GM12875 (cell line): ENCODE data around the gene VSTM4.

Source experiments
- H3K4me3 ChIP-seq: one replicate; pipeline ENCODE4 v1.5.1; 2011; ENCODE audit warnings: low read depth, low read length, control low read depth
- TF ChIP-seq, protein P1 (sequence below): IDR thresholded peaks from 2 replicates; pipeline ENCODE4 v1.5.1; 2011; ENCODE audit warnings: low read depth, mild to moderate bottlenecking, control low read depth, inconsistent platforms, low read length, moderate library complexity, borderline replicate concordance; ENCODE audit not compliant: insufficient read depth

The VSTM4 gene

DNA sequence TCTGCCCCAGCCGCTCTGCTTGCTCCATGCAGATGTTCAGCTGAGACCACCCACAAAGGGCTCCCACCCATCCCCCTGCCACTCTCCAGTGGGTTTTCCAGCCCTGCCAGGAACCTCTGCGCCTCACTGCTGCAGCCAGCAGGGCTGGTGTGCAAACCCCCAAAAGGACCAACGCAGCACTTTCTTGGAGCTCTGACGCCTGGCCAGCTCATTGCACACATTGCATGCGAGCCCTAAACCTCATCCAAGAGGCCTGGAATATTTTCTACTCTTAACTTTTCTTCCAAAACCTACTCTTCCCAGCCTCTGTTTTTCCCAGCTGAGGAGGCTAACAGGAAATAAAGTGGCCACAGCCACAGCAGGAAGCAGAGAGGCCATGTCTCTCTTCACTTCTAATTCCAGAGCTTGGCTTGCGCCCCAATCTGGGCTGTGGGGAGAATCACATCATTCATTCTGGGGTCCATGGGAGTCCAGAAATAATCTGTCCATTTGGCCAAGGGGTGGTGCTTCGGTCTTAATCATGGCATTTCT is 23.1 kb upstream of the VSTM4 start:
- TF ChIP-seq, protein P1, sequence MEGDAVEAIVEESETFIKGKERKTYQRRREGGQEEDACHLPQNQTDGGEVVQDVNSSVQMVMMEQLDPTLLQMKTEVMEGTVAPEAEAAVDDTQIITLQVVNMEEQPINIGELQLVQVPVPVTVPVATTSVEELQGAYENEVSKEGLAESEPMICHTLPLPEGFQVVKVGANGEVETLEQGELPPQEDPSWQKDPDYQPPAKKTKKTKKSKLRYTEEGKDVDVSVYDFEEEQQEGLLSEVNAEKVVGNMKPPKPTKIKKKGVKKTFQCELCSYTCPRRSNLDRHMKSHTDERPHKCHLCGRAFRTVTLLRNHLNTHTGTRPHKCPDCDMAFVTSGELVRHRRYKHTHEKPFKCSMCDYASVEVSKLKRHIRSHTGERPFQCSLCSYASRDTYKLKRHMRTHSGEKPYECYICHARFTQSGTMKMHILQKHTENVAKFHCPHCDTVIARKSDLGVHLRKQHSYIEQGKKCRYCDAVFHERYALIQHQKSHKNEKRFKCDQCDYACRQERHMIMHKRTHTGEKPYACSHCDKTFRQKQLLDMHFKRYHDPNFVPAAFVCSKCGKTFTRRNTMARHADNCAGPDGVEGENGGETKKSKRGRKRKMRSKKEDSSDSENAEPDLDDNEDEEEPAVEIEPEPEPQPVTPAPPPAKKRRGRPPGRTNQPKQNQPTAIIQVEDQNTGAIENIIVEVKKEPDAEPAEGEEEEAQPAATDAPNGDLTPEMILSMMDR = no peak

DNA sequence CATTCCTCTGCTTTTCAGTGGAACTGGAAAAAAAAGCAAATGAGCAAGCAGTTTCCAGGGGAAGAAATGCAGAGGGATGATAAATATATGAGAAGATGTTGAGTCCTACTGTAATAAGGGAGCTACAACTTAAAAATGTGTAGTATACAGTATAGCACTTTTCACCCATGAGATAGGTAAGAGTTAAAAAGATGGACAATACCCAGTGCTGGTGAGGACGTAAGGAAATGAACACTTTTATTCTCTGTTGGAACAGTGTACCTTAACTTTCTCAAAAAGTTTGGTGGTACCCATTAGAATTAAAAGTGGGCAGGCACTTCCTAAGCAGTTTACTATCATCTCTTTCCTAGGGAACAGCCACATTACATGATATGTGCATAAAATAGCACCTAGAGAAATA is 21.2 kb upstream of the VSTM4 start:
- H3K4me3 ChIP-seq = no peak overlapping the region
- TF ChIP-seq, protein P1 = no peak

More for the DNA sequence above, 23.1 kb upstream of the VSTM4 start:
- H3K4me3 ChIP-seq = no peak overlapping the region

DNA sequence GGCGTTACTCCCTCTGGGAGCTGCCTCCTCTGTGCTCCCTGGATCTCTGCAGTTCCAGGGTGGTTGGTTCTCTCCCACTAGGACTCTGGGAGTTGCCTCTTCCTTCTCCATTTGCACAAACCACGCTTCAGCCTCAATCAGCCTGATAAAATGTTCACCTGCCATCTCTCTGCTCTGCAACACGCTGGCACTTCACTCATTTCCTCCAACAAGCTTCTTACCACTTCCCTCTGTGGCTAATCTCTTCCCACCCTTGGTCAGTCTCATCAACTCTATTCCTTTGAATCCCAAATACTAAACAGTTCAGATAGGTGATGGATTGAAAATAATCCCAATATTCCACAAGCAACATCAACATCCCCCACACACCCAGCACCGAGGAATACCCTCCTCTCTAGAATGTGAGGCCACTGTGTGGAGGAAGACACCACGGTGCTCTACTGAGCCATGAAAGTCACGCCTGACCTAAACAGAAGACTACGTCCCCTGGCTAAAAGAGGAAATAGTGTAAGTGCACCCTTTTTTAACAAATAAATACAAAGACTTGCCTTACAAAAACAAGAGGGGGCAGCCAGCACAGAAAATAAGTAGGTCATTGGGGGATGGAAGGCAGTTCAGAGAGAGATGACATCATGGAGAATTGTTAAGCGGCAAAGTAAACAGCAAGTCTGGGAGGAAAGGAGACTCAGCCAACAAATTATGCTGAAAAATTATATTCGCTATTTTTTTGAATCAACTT is 20.4 kb upstream of the VSTM4 start:
- H3K4me3 ChIP-seq = no peak overlapping the region

DNA sequence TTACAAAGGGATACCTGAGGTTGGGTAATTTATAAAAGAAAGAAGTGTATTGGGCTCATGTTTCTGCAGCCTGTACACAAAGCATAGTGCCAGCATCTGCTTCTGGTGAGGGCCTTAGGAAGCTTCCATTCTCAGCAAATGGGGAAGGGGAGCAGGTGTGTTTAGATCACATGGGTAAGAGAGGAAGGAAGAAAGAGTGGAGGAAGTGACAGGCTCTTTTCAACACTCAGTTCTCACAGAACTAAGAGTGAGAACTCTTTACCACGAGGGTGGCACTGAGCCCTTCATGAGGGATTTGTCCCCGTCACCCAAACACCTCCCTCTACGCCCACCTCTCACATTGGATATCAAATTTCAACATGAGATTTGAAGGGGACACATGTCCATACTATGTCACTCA is 19.0 kb upstream of the VSTM4 start:
- TF ChIP-seq, protein P1 = no peak
- no peak overlapping the region for H3K4me3 ChIP-seq

More for the DNA sequence above, 20.4 kb upstream of the VSTM4 start:
- TF ChIP-seq, protein P1 = no peak

DNA sequence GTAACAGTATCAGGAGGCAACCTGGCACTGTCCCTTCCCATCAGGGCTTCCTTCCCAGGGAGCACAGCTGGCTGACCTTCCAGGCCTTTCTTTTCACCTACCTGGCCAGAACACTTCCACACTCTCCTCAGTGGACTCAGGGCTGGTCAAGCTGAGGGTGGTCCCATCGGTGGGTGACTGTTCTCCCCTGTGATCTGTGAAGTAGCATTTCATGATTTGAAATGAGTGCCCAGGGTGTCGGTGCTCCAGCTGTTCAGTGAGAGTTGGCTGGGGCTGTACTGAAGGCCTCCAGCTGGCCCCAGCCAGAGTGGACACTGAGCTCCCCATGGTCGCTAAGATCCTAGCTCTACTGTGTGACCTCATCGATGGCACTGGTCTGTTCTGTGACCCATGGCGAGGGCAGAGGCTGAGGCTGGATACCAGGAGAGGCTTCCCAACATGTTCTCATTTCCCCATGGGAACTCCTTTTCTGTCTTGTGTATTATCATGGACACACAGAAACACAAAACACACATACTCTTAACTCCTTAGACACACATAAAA is 18.5 kb upstream of the VSTM4 start, which contains the start of gene FAM170B:
FAM170B (minus strand) TSS at position 316 of the 543 bp plus-strand sequence; CDS start at position 213, 103 bp downstream.
- no peak within 1 kb of the TSS for H3K4me3 ChIP-seq
- TF ChIP-seq, protein P1 = no peak

DNA sequence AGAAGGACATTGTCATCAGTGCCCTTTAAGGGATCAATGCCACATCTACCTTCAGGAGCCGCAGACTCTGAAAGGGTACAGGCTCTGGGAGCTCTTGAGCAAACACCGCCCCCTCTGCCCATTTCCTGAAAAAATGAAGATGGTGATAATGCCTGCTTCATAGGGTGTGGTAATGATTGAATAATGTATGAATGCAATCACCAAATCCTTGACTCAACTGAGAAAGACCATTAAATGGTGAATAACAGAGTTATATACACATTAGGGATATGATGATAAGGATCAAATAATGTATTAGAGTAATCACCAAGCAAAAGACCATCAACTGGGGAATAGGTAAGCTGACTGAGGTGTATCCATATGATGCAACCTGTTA is 17.0 kb upstream of the VSTM4 start:
- TF ChIP-seq, protein P1 = no peak

More for the DNA sequence above, 17.0 kb upstream of the VSTM4 start:
- no peak overlapping the region for H3K4me3 ChIP-seq
